T-helper 2 cell treated with Interferon-gamma antibody and Interleukin-4, amounts not matched to agents 5 μg/mL and 100 μg/mL, for 36 hours (primary cell): ENCODE results near the gene LETM1.

ENCODE experiments used
- DNase-seq: peaks from one replicate; pipeline ENCODE4 v3.0.0; 2021; ENCODE audit warnings: low spot score
- H3K27ac Mint-ChIP-seq: one replicate; pipeline ENCODE4 v1.8.0; 2021; ENCODE audit warnings: mild to moderate bottlenecking, mixed read lengths
- H3K27me3 Mint-ChIP-seq: one replicate; pipeline ENCODE4 v1.8.0; 2021; ENCODE audit warnings: low read depth, mixed read lengths
- H3K36me3 Mint-ChIP-seq: one replicate; pipeline ENCODE4 v1.8.0; 2021; ENCODE audit warnings: low read depth, mixed read lengths
- H3K4me1 Mint-ChIP-seq: one replicate; pipeline ENCODE4 v1.8.0; 2021; ENCODE audit warnings: low read depth, mixed read lengths
- H3K4me3 Mint-ChIP-seq: one replicate; pipeline ENCODE4 v1.8.0; 2022; ENCODE audit warnings: mild to moderate bottlenecking, moderate library complexity, mixed read lengths
- H3K9me3 Mint-ChIP-seq: one replicate; pipeline ENCODE4 v1.8.0; 2021; ENCODE audit warnings: mixed read lengths

Gene LETM1

DNA sequence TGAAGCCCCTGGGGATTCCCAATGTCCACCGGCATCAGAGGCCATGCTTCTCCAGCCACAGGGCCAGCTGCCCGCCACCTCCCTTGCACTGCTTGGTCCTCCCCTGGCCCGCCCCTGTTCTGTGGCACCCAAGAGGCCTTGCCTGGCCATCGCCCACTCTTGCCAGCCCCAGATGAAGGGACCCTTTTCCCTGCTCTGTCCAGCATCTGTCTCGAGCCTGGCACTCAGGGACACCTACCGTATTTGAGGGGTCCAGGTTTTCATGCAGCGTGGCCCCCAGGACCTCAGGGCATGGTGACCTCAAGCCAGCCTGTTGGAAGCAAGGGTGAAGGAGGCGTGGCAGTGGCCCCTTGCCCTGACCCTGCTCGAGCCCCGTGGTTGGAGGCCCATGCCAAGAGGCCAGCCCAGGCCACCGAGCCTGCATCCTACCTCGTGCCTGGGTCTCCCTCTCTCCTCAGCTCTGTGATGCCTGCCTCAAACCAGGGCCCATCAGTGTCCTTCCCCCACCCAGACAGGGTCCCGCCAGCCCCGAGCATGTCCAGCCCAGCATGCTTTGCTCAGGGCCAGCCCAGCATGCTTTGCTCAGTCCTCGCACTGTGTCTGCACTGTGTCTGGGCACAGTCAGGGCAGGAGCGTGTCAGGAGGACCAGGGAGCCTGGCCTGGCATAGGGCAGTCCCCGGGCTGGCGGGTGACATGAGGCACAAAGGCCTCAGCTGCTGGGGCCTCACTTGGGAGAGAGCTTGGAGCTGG, 77.1 kb downstream of the LETM1 start:
- Mint-ChIP-seq H3K9me3 (no peaks in the 10 kb centered on the region), H3K4me1 (no peaks in the 10 kb centered on the region), H3K27ac (no peak overlapping the region), H3K36me3 (no peaks in the 10 kb centered on the region), H3K27me3 (no peaks in the 10 kb centered on the region), H3K4me3 (no peak overlapping the region)
- no peak for DNase-seq

DNA sequence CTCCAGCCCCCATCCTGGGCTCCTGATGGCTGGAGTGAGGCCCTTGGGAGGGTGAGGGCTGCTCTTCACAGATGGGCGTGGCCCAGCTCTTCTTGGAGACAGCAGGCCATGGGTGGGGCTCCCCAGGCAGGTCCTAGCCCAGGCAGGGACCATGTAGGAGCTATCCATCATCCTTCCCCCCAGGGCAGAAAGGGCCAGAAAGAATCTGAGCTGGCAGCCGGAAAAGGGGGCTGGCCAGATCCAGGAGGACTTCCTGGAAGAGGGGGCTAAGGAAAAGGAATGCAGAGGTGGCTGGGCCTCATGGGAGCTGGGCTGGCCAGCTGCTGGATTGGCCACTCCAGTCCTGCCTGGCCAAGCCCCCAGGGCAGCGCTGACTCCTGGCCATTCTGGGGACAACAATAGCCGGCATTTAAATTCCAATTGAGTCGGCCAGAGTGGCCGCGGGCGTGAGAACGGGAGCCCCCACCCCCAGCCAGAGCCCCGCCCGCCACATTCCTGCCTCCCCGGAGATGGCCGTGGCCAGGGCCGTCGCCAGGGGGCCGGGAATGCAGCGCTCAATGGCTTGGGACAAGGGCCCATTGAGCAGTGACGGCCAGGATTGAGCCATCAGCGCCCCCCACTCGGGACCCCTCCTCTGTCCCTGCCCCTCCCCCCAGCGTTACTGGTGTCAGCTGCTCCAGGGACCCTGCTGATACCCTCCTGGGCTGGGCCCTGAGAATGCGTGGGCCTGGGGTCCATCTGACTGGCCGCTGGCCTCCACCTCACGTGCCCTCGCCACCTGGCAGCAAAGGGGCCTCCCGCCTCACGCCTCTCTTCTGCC, 77.9 kb downstream of the LETM1 start:
- Mint-ChIP-seq H3K27me3 (no peaks in the 10 kb centered on the region), H3K27ac (no peak overlapping the region), H3K9me3 (no peaks in the 10 kb centered on the region), H3K4me1 (no peaks in the 10 kb centered on the region), H3K36me3 (no peaks in the 10 kb centered on the region), H3K4me3 (no peak overlapping the region)
- no peak for DNase-seq

GRCh38 chr4:1776521-1777161, 79.3 kb downstream of the LETM1 start:
- no peak overlapping the region for H3K4me3 Mint-ChIP-seq
- H3K4me1 Mint-ChIP-seq, result peaks cover 2% of the 10 kb centered on the region
- H3K27me3 Mint-ChIP-seq, result no peaks in the 10 kb centered on the region
- DNase-seq, result no peak
- H3K9me3 Mint-ChIP-seq, result no peaks in the 10 kb centered on the region
- no peaks in the 10 kb centered on the region for H3K36me3 Mint-ChIP-seq
- no peak overlapping the region for H3K27ac Mint-ChIP-seq

- Mint-ChIP-seq H3K27ac (no peak overlapping the region), H3K36me3 (no peaks in the 10 kb centered on the region), H3K9me3 (no peaks in the 10 kb centered on the region), H3K4me1 (peaks cover 2% of the 10 kb centered on the region), H3K4me3 (no peak overlapping the region), H3K27me3 (no peaks in the 10 kb centered on the region)
- no peak for DNase-seq
Measured at GRCh38 chr4:1775731-1776500, 80.0 kb downstream of the LETM1 start.

GRCh38 chr4:1773754-1774153, 82.2 kb downstream of the LETM1 start:
- Mint-ChIP-seq H3K27me3 (no peaks in the 10 kb centered on the region), H3K4me3 (no peak overlapping the region), H3K27ac (no peak overlapping the region), H3K36me3 (no peaks in the 10 kb centered on the region), H3K9me3 (no peaks in the 10 kb centered on the region), H3K4me1 (peaks cover 2% of the 10 kb centered on the region)
- DNase-seq, result no peak

DNA sequence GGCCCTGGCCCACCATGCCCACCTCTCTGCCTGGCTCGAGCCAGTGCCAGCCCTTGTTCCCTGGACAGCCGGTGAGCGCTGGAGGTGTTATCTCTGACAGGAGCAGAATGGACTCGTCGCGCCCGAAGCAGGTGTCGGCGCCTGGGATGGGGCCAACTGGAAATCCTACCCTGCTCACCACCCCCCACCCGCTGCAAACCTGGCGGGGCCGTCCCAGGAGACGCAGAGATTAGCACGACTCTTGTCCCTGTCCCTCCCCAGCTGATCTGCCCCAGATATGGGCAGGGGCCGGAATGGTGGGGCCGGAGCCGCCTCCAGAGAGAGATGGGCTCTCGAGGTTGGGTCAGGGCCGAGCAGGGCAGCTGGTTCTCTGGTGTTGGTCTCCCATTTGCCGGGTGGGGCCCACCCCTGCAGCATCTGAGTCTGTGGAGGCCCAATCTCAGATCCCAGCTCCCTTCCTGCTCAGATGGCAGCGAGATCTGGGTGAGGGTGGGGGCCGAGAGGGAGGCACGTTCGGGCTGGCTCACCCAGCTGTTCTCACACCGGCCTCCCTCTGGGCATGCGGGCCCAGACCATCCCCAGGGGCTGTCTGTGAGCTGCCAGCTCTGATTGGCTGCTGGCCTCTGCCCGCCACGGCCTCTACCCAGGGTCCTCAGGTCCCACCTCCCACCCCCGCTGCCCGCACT, 83.0 kb downstream of the LETM1 start:
- DNase-seq, result no peak
- Mint-ChIP-seq H3K27ac (no peak overlapping the region), H3K4me1 (peaks cover 3% of the 10 kb centered on the region), H3K36me3 (no peaks in the 10 kb centered on the region), H3K9me3 (no peaks in the 10 kb centered on the region), H3K4me3 (no peak overlapping the region), H3K27me3 (peaks cover 3% of the 10 kb centered on the region)

DNA sequence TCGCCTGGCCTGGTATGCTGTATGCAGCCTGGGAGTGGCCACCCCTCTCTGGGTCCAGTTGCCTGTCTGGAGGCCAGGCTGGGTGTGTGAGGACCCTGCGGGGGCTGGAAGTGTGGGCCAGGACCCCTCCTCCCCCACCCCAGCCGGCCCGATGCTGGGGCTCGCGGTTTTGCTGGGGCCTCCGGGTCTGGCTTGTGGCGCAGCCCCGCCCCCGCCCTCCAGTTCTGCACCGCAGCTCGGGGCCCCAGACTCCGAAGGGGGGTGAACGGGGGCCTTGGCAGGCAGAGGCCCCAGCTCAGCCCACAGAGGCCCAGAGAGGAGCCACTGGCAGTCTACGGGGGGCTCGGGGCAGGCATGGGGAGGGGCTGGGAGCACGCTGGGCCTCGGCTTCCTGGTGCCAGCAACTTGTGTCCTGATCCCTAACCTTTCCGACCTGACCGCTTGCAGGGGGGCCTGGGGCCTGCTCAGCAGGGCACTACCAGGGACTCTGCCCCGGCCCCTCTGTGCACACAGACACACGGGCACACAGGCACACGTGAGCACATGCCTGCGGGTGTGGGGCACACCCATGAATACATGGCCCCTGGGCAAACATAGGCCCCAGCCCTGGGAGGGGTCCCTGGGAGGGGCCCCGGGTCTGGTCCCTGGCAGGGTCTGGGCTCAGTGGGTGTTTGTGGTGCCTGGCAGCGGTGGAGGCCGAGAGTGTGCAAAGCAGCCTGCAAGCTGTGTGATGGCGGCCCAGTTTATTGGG, 84.2 kb downstream of the LETM1 start:
- peaks cover 3% of the 10 kb centered on the region for H3K4me1 Mint-ChIP-seq
- H3K9me3 Mint-ChIP-seq, result no peaks in the 10 kb centered on the region
- H3K27me3 Mint-ChIP-seq, result peaks cover 3% of the 10 kb centered on the region
- no peaks in the 10 kb centered on the region for H3K36me3 Mint-ChIP-seq
- no peak overlapping the region for H3K27ac Mint-ChIP-seq
- H3K4me3 Mint-ChIP-seq, result no peak overlapping the region
- no peak for DNase-seq

GRCh38 chr4:1770791-1771231, 85.1 kb downstream of the LETM1 start:
- H3K4me3 Mint-ChIP-seq, result no peak overlapping the region
- H3K27ac Mint-ChIP-seq, result no peak overlapping the region
- no peaks in the 10 kb centered on the region for H3K36me3 Mint-ChIP-seq
- peaks cover 3% of the 10 kb centered on the region for H3K27me3 Mint-ChIP-seq
- H3K9me3 Mint-ChIP-seq, result no peaks in the 10 kb centered on the region
- DNase-seq, result no peak
- H3K4me1 Mint-ChIP-seq, result peaks cover 3% of the 10 kb centered on the region

DNA sequence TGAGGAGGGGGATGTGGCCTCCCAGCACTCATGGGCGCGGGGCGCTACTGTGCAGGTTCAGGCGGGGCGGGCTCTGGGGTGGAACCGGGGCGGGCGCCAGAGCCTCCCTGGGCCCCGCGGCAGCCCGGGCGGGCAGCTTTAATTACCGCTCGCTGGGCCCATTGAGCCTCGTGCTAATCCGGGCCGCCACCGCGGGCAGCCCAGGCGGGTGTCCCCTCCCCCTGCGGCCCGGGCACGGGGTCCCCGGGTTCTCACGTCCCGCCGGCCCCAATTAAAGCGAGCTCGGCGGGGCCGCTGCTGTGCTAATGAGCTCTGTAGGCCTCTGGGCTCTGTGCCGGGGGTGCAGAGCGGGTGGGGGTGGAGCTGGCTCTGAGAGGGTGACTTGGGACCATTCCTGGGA, 85.7 kb downstream of the LETM1 start:
- H3K27me3 Mint-ChIP-seq, result peaks cover 9% of the 10 kb centered on the region
- no peaks in the 10 kb centered on the region for H3K9me3 Mint-ChIP-seq
- peaks cover 3% of the 10 kb centered on the region for H3K4me1 Mint-ChIP-seq
- no peak overlapping the region for H3K4me3 Mint-ChIP-seq
- H3K36me3 Mint-ChIP-seq, result no peaks in the 10 kb centered on the region
- DNase-seq, result no peak
- no peak overlapping the region for H3K27ac Mint-ChIP-seq

GRCh38 chr4:1769692-1770091, 86.3 kb downstream of the LETM1 start:
- H3K36me3 Mint-ChIP-seq, result no peaks in the 10 kb centered on the region
- H3K9me3 Mint-ChIP-seq, result no peaks in the 10 kb centered on the region
- peaks cover 15% of the 10 kb centered on the region for H3K27me3 Mint-ChIP-seq
- no peak overlapping the region for H3K27ac Mint-ChIP-seq
- peaks cover 3% of the 10 kb centered on the region for H3K4me1 Mint-ChIP-seq
- no peak for DNase-seq
- H3K4me3 Mint-ChIP-seq, result no peak overlapping the region

GRCh38 chr4:1768367-1769034, 87.5 kb downstream of the LETM1 start:
- Mint-ChIP-seq H3K27me3 (peaks cover 22% of the 10 kb centered on the region), H3K27ac (no peak overlapping the region), H3K36me3 (no peaks in the 10 kb centered on the region), H3K4me1 (peaks cover 3% of the 10 kb centered on the region), H3K9me3 (no peaks in the 10 kb centered on the region), H3K4me3 (peak overlapping the region; percentile 77)
- DNase-seq, result no peak

DNA sequence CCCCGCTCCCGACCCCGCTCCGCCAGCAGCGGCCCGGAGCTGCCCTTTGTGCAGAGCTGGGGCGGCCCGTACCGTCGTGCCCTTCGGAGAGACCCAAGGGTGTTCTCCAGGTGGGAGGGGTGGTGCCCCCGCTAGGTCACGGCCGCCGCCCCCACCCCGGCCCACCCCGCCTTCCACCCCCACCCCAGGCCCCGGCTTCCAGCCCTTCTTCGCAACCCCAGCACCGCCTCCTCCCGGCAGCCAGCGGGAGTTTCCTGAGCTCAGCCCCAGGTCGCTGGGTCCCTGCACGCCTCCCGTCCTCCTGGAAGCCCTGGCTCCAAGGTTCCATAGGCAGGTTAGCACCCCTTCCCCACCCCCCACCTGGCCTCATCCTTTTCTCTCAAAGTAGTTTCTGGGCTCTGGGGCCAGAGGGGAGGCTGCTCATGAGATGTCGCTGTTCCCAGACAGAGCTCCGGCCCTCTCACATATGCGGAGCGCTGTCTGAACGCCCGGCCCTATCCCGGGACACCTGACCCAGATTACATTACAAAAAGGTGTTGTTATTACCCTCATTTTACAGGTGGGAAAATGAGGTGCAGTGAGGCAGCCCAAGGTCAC, 88.1 kb downstream of the LETM1 start:
- H3K4me3 Mint-ChIP-seq, result peak overlapping the region; percentile 54
- DNase-seq, result no peak
- peaks cover 24% of the 10 kb centered on the region for H3K27me3 Mint-ChIP-seq
- H3K9me3 Mint-ChIP-seq, result no peaks in the 10 kb centered on the region
- no peak overlapping the region for H3K27ac Mint-ChIP-seq
- no peaks in the 10 kb centered on the region for H3K36me3 Mint-ChIP-seq
- H3K4me1 Mint-ChIP-seq, result peaks cover 3% of the 10 kb centered on the region
